Mammary epithelial cell (primary cell): ENCODE data around the gene NUTM1.
"Not testable (repeated sequence)": the region's sequence is repeated elsewhere in the genome, so short reads cannot be mapped to it uniquely, and the experiment has no call there.

Source experiments
- CTCF ChIP-seq, 2 donors: IDR thresholded peaks in 1 of 2; conservative IDR thresholded peaks in 1 of 2; 2 replicates each; pipeline ENCODE4 v1.5.1; 2011 to 2012; ENCODE audit warnings: inconsistent platforms in 2 of 2, low read length in 2 of 2, mild to moderate bottlenecking in 2 of 2, control low read depth in 1 of 2, low read depth in 1 of 2; ENCODE audit not compliant: insufficient read depth in 1 of 2; ENCODE audit errors: extremely low read depth in 1 of 2
- EZH2 ChIP-seq: IDR thresholded peaks from 2 replicates; pipeline ENCODE4 v1.6.1; 2012; ENCODE audit warnings: low read length, inconsistent platforms, borderline replicate concordance

GRCh38 chr15:34375541-34375940 is 32.4 kb downstream of the NUTM1 start:
- not testable (repeated sequence) for TF ChIP-seq CTCF (conservative IDR thresholded peaks at IDR 0.05 in 1 of 2, IDR thresholded peaks at IDR 0.05 in 1 of 2; ENCODE audit: extremely low read depth in 1 of 2, insufficient read depth in 1 of 2, low read depth in 1 of 2, low read length in 2 of 2); EZH2
